ENCODE measurements around the gene TRAF1. TPM values are rescaled to one million over a fixed set of nuclear protein-coding genes. Genes with fewer than 3 reads are reported as not detected.

Gene TRAF1
- total RNA-seq, 2 donors from 2014 or later: 2.0 to 3.0 TPM

DNA sequence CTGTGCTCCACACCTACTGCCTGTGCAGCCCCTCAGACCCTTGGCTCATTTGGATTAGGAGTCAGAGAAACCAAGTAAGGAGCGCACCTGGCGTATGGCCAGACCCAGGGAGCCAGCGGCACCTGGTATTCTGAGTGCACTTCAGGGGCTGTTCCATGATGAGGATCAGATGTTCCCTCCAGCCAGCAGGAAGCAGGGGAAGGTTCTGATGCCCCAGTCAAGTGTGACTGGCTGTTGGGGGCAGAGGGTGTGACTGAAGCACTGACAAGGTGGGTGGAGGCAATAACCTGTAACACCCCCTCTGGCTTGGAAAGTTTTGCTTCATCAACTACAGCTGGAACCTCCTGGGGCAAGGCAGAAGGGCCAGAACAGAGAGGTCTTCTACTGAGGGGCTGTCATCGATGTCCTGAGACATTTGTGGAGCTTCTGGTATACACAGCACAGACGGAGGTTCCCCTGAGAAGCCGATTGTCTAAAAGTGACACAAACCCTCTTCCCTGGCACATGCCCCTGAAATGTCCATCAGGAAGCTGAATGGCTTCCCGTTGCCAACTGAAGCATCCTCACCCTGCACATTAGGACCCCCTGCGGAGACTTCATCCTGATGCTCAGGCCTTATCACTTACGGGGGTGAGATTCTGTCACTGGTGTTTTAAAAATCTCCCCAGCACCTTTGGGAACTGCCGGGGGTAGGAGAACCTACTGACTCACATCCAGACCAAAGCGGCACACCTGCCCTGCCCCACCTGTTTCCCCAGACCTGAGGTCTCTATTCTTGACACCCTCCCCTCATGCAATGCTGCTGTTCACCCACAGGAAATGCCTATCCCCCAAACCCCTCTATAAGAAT is 21.1 kb downstream of the TRAF1 start:
- H3K4me3 ChIP-seq: no peak overlapping the region
- H3K4me1 ChIP-seq: no peaks in the 10 kb centered on the region
- H3K9me3 ChIP-seq: no peaks in the 10 kb centered on the region
- no peak for DNase-seq (ENCODE audit: low spot score)
- no peak overlapping the region for H3K27ac ChIP-seq
- peaks cover 4% of the 10 kb centered on the region for H3K36me3 ChIP-seq
- no peaks in the 10 kb centered on the region for H3K27me3 ChIP-seq
- TF ChIP-seq, protein P1, sequence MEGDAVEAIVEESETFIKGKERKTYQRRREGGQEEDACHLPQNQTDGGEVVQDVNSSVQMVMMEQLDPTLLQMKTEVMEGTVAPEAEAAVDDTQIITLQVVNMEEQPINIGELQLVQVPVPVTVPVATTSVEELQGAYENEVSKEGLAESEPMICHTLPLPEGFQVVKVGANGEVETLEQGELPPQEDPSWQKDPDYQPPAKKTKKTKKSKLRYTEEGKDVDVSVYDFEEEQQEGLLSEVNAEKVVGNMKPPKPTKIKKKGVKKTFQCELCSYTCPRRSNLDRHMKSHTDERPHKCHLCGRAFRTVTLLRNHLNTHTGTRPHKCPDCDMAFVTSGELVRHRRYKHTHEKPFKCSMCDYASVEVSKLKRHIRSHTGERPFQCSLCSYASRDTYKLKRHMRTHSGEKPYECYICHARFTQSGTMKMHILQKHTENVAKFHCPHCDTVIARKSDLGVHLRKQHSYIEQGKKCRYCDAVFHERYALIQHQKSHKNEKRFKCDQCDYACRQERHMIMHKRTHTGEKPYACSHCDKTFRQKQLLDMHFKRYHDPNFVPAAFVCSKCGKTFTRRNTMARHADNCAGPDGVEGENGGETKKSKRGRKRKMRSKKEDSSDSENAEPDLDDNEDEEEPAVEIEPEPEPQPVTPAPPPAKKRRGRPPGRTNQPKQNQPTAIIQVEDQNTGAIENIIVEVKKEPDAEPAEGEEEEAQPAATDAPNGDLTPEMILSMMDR (IDR thresholded peaks at IDR 0.05): no peak

DNA sequence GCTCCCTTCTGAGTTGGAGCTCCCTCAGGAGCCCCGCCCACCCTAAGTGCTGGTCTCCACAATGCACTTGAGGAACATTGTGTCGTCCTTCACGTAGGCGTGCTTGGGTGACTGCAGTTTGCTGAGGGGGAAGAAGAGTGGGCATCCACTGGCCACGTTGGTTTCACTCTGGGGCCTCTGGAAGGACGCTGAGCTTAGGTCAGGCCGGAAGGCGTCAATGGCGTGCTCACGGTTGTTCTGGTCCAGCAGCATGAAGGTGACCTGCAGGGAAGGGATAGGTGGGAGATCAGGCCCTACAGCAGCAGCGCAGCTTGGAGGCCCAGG is 21.7 kb downstream of the TRAF1 start:
- H3K36me3 ChIP-seq: peaks cover 4% of the 10 kb centered on the region
- H3K27me3 ChIP-seq: no peaks in the 10 kb centered on the region
- TF ChIP-seq, protein P1 (IDR thresholded peaks at IDR 0.05): no peak
- no peak overlapping the region for H3K4me3 ChIP-seq
- no peaks in the 10 kb centered on the region for H3K4me1 ChIP-seq
- H3K9me3 ChIP-seq: no peaks in the 10 kb centered on the region
- no peak for DNase-seq (ENCODE audit: low spot score)
- H3K27ac ChIP-seq: no peak overlapping the region

DNA sequence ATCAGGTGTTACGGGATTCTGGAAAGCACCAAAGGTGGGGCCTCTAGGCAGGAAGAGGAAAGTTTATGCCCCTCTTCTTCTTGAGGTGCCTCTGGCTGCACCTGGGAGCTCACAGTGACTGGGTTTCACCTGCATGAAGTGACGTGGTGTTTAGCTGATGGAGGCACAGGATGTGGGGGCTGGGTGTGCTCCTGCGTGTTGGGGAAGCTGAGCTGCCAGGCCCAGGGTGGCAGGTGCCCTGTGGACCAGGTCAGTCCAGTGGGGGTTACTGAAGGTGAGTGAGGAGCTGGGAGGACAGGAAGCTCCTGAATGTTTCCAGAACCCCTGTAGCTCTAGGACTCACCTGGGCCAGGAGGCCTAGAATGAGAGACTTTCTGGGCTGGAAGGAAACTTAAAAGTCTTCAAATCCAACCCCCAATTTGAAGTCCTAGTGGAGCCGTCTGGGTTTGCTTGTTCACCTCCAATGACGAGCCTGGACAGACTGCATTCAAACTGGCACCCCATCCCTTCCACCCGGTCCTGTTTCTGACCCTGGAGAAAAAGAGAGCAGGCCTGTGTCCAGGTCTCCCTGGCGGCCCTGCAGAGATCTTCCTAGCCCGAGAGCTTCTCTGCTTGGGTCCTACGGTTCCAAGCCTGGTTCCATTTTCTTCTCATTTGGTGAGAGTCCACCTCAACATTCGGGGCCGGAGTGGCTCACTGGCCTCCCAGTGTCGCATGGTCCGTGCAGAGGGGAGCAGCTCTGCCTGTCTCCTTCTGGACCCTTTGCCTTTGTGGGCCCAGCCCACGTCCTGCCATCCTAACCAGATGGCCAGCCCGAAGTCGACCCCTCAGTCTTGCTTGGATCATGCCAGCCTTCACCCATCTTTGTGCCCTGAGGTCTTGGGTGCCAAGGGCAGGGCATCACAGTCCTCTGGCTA is 22.3 kb downstream of the TRAF1 start:
- no peak overlapping the region for H3K27ac ChIP-seq
- TF ChIP-seq, protein P1 (IDR thresholded peaks at IDR 0.05): no peak

DNA sequence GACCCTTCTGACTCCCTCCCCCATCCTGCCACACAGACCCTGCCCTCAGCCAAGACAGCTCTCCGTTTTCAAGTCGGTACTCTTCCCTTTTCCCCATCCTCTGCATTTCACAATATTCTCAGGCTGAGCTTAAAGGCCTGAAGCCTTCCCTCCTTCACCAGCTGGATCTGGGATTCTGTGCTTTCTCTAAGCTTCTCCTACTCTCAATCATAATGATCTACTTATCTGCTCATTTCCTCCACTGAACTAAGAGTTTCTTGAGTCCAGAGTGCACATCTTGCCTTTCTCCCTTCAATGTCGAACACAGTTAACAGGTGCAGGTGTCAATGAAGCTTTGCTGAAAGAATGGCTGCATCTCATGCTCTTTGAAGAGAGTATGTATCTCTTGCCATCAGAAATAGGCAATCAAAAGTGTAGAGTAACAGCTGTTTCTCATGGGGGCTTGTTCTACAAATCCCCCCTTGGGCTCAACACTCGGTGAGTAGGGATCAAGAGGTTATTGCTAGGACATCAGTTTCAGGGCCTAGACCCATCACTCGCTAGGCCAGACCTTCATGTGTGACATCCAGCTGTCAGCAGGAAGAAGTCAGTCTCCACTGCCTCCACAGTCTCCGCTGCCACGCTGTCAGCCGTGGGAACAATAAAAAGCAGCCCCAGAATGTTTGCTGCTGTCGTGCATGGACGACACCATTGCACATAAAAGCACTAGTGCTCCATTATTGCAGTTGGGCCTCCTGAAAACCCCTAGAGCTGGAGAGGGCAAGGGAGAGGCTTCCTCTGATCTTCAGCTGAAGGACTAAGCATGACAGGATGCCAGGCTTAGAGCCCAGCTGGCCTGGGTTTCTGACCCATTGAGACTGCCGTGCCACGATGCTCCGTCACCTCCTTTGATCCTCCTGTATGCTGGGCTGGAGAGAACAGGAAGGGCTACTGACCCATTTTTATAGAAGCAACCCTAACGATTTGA is 23.7 kb downstream of the TRAF1 start:
- Histone ChIP-seq H3K27ac (no peak overlapping the region), H3K9me3 (no peaks in the 10 kb centered on the region), H3K27me3 (no peaks in the 10 kb centered on the region), H3K36me3 (no peaks in the 10 kb centered on the region), H3K4me1 (no peaks in the 10 kb centered on the region), H3K4me3 (no peak overlapping the region)
- no peak for DNase-seq (ENCODE audit: low spot score)
- TF ChIP-seq, protein P1 (IDR thresholded peaks at IDR 0.05): no peak

More for the DNA sequence above, 22.3 kb downstream of the TRAF1 start:
- H3K4me3 ChIP-seq: no peak overlapping the region
- no peak for DNase-seq (ENCODE audit: low spot score)
- H3K36me3 ChIP-seq: peaks cover 4% of the 10 kb centered on the region
- H3K4me1 ChIP-seq: no peaks in the 10 kb centered on the region
- H3K27me3 ChIP-seq: no peaks in the 10 kb centered on the region
- H3K9me3 ChIP-seq: no peaks in the 10 kb centered on the region
